Mucosa of gallbladder (tissue), 1 donor: Measurements from ENCODE around the gene ACOT2. TPM values are rescaled to one million over a fixed set of nuclear protein-coding genes. Genes with fewer than 3 reads are reported as not detected.
"Not testable (repeated sequence)": the region's sequence is repeated elsewhere in the genome, so short reads cannot be mapped to it uniquely, and the experiment has no call there.

ENCODE experiments used
- DNase-seq: peaks from one replicate; pipeline ENCODE4 v3.0.0-alpha.2; 2020; ENCODE audit warnings: low spot score
- total RNA-seq: library from RNA; stranded (reverse); gene quantifications from one replicate; pipeline ENCODE4 v1.2.1, GENCODE V29; 2021
- donor health status: DM: no; HTN: no; CAD: no.

Gene ACOT2
- total RNA-seq, 1 donor from 2014 or later: 41.4 TPM

DNA sequence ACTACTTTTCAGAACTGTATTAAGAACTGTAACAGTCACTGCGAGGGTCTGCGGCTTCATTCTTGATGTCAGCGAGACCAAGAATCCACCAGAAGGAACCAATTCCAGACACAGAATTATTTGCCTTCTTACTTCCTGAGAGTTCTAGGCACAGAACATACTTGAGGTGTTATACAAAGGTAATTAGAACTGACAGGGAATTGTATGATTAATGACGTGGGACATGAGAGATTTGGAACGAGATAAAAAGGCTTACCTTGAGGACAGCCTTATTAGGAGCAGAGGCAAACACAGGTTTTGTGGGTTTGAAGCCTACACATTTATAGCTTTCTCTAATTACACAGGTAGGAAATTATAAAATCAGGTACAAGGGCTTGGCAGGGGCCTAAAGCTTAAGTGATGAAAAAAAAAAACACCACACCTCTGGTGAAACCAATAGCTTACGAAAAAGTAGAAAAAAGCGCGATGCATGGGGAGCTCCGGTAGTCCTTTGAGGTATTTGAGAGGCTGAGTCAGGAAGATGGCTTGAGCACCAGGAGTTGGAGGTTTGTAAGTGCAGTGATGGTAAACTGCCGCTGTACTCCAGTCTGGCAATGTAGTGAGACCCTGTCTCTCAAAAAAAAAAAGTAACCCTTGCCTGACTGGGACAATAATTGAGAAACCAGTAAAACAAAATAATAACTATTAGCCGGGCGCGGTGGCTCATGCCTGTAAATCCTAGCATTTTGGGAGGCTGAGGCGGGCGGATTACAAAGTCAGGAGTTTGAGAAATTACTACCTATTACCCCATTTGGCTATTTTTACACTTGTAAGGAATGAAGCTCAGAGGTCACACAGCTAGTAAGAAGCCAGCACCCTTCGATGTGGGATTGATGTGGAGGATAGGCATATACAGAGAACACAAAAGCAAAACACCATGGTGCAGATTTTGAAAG, 795 bp upstream of the ACOT2 start:
- no peak for DNase-seq

GRCh38 chr14:73568886-73569184, 178 bp upstream of the ACOT2 start:
- DNase-seq: not testable (repeated sequence)

DNA sequence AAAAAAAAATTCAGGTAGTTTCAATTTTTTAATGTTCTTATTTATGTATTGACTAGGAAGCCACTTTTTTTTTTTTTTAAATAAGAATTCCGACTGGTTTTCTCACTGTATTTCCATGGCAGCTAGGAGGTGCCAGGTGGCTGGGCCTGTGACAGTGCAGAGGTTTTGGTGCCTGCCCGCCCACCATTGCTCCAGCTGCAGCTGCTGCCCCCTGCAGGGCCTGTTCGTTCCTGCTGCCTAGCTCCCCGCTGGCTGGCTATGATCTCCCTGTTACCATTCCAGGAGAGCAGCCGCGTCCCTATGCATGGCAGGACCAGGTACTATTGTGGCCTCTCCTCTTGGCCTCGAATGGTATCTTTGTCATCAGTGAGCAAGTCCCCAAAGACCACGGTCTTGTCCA, 1.9 kb downstream of the ACOT2 start:
- DNase-seq: peak; percentile 64

DNA sequence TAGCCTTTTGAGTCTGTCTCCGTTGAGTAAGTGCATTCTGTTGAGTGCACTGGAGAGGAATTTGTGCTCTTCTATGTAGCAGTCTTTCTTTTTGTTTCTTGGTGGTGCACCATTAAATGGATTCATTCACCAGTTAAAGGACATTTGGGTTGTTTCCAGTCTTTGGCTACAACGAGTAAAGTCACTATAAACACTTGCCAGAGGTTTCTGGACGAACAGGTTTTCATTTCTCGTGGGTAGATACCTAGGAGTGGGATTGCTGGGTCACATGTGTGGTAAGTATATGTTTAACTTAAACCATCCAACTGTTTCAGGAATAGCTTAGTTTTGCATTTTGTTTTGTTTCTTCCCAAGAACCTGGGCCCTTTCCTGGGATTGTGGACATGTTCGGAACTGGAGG, 4.0 kb downstream of the ACOT2 start:
- not testable (repeated sequence) for DNase-seq

DNA sequence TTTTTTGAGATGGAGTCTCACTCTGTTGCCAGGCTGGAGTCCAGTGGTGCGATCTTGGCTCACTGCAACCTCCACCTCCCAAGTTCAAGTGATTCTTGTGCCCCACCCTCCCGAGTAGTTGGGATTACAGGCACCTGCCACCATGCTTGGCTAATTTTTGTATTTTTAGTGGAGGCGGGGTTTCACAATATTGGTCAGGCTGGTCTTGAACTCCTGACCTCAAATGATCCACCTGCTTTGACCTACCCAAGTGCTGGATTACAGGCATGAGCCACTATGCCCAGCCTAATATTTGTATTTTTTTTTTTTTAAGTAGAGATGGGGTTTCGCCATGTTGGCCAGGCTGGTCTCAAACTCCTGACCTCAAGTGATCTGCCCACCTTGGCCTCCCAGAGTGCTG, 4.7 kb downstream of the ACOT2 start:
- DNase-seq: not testable (repeated sequence)

GRCh38 chr14:73574251-73574650, 5.2 kb downstream of the ACOT2 start:
- DNase-seq: not testable (repeated sequence)

GRCh38 chr14:73576391-73576790, 7.4 kb downstream of the ACOT2 start:
- DNase-seq: no peak

DNA sequence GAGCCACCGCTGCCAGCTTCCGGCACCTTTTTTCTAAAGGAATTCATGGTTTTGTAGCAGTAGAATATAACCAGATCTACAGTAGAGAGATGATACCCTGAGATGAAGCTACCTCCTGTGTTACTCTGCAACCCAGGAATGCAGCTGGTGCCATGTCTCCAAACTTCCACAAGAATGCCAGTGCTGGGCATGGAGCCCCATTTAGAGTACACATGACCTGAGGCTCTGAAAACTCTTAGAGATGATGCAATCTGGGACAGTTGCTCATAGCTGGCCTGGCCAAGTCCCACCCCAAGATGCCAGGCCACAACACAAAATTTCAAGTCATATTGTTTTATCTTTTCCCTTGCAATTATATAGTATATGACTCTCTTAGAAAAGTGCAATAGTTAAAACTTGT, 8.2 kb downstream of the ACOT2 start:
- not testable (repeated sequence) for DNase-seq

DNA sequence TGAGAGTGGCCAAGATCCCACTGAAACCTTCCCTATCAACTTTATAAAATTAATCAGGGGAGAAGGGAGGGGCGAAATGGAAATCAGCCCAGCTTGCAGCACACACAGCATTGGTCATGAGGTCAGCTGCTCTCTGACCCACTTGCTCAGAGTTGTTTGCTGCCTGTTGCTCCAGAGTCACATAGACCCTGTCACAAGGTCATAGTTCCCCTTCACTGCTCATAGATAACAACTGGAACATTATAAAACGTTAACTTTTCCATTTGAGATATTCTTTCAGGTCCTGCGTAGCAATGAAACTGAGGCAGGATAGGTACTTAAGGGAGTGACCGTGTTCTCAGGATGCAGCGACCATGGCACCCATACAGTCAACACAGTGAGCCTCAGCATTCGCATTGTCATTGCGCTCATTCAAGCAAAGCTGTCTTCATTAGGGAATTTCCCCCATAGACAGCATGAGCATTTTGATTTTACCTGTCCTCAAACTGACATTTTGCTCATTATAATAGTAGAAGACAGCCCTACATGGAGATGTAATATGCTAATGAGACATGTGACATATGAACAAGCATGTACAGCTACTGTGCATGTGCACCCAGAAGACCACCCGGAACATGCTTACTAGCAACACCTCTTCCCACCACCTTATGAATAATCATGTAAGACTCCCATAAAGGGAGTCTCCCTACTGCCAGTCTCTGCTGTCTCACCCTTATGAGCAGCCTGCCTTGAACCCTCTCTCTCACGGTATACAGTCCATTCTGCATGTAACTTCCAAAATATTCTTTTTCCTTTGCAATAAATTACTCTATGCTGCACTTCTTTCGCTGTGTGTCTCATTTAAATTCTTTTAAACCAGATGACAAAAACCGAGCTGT, 13.3 kb downstream of the ACOT2 start:
- DNase-seq: not testable (repeated sequence)

DNA sequence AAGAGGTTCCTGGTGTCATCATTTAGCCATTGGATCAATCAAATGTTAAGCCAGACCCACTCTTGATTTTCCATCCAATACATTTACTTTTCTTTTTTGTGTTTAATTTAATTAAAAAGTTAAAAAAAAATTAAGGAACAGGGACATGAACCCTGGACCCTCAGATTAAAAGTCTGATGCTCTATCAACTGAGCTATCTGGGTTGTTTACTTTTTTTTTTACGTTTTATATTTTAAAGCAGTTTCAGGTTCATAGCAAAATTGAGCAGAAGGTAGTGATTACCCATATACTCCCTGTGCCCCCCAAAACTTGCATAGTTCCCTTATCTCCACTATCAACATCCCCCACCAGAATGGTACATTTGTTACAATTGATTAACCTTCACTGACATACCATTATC, 19.7 kb downstream of the ACOT2 start:
- DNase-seq: no peak

- DNase-seq: no peak
These were observed 20.1 kb downstream of the ACOT2 start for GRCh38 chr14:73589116-73589515.

GRCh38 chr14:73590673-73591004, 21.6 kb downstream of the ACOT2 start:
- DNase-seq: not testable (repeated sequence)

GRCh38 chr14:73591690-73592449, 22.9 kb downstream of the ACOT2 start, which contains the start of gene ACOT4:
TSS of gene ACOT4 (plus strand) at chr14:73591873. CDS start at chr14:73591960, 87 bp downstream.
- DNase-seq: peak; percentile 16

GRCh38 chr14:73594491-73594890, 25.5 kb downstream of the ACOT2 start:
- DNase-seq: no peak

DNA sequence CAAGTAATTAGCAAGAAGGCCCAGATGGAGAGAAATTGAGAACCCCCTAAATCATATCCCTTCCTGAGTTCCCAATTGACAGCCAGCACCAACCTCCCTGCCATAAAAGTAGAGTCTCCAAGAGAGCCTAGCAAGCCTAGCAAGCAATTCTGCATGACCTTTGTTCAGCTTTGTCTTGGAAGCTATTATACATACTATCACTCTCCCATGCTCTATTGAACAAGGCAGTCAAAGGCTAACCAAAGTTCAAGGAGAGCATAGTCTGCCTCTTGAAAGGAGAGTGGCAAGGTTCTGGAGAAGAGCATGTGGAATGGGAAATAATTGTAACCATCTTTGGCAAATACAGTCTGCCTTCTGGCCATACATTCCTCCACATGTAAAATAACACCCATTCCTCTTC, 30.5 kb downstream of the ACOT2 start:
- DNase-seq: no peak

DNA sequence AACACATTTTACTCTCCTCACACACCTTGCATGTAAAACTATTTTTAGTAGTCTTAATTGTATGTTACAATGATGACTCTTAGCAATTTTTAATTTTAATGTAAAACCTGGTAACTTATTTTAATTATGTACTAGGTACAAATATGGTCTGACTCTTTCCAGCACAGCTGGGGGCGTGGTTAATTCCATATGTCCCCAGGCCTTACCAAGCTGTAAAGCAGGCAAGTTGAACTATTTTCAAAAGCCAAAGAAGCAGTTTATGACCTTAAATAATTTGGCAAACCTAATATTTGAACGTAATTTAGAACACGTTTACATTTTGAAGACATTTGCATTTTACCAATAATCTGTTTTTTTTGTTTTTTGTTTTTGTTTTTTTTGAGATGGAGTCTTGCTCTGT, 34.0 kb downstream of the ACOT2 start:
- no peak for DNase-seq

- no peak for DNase-seq
These were observed 37.3 kb downstream of the ACOT2 start for GRCh38 chr14:73606271-73606670.

- no peak for DNase-seq
These were observed 38.2 kb downstream of the ACOT2 start for GRCh38 chr14:73607241-73607640.

- no peak for DNase-seq
These were observed 41.7 kb downstream of the ACOT2 start for GRCh38 chr14:73610687-73611086.

DNA sequence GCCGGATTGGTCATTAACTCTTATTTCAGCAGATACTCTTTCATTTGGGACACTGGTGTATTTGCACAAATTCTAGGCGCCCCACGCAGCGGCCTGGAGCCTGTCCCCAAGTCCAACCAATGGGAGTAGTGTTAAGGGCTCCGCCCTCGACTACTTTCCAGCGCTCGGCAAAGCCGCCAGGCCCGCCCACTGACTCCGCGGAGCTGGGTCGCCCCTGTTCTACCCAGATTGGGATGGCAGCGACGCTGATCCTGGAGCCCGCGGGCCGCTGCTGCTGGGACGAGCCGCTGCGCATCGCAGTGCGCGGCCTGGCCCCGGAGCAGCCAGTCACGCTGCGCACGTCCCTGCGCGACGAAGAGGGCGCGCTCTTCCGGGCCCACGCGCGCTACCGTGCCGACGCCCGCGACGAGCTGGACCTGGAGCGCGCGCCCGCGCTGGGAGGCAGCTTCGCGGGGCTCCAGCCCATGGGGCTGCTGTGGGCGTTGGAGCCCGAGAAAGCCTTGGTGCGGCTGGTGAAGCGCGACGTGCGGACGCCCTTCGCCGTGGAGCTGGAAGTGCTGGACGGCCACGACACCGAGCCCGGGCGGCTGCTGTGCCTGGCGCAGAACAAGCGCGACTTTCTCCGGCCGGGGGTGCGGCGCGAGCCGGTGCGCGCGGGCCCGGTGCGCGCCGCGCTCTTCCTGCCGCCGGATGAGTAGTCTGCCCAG, 43.5 kb downstream of the ACOT2 start, which contains the start of gene ACOT6:
TSS of gene ACOT6 (plus strand) at position 179 of the 707 bp plus-strand sequence. CDS start at position 234, 55 bp downstream.
- peak; percentile 68 for DNase-seq

DNA sequence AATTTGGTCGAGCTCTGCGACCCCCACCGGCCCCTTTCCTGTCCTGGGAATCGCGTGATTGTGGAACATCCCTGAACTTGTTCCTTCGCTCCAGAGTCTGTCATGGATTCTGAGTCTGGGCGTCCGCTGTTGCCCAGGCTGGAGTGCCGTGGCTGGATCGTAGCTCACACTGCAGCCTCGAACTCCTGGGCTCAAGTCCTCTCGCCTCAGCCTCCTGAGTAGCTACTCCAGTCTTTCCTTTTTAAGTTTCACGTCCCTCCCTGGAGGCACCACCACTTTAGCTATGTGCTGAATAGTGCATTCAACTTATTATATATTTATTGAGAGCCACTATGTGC, 44.0 kb downstream of the ACOT2 start:
- DNase-seq: no peak
